Esophagus muscularis mucosa (tissue), 4 donors: ENCODE results near the gene TRPM3. TPM values are rescaled to one million over a fixed set of nuclear protein-coding genes. Genes with fewer than 3 reads are reported as not detected.

Experiments
- DNase-seq: peaks from one replicate; pipeline ENCODE4 v3.0.0-alpha.2; 2017; ENCODE audit errors: extremely low spot score
- H3K27ac ChIP-seq, 4 donors: fragments of 200-600 bp; sonication (generic); replicated peaks in 1 of 4; 1 replicate in 3 of 4; 2 replicates in 1 of 4; pipeline ENCODE4 v1.5.1; 2016 to 2019; ENCODE audit warnings: mild to moderate bottlenecking in 1 of 4
- H3K27me3 ChIP-seq, 4 donors: fragments of 200-600 bp; sonication (generic); one replicate each; pipeline versions ENCODE4 v1.5.1 to v1.6.0; 2016 to 2019
- H3K36me3 ChIP-seq, 4 donors: fragments of 200-600 bp; sonication (generic); one replicate each; pipeline ENCODE4 v1.5.1; 2016 to 2019
- H3K4me1 ChIP-seq, 4 donors: fragments of 200-600 bp; sonication (generic); one replicate each; pipeline ENCODE4 v1.5.1; 2016 to 2019
- H3K4me3 ChIP-seq, 4 donors: fragments of 200-600 bp; sonication (generic); 1 replicate in 2 of 4; 2 replicates in 2 of 4; pipeline ENCODE4 v1.5.1; 2016 to 2019; ENCODE audit warnings: mild to moderate bottlenecking in 4 of 4, moderate library complexity in 1 of 4
- H3K9me3 ChIP-seq, 4 donors: fragments of 200-600 bp; sonication (generic); 1 replicate in 3 of 4; 2 replicates in 1 of 4; pipeline ENCODE4 v1.5.1; 2016 to 2019
- CTCF ChIP-seq, 3 experiments: fragments of 200-600 bp in 2 of 3; fragments of 450-650 bp in 1 of 3; sonication (generic) in 2 of 3; IDR thresholded peaks; one replicate each; pipeline ENCODE4 v1.5.1; 2017 to 2019; ENCODE audit warnings: antibody characterized with exemption in 3 of 3, mild to moderate bottlenecking in 2 of 3, moderate library complexity in 1 of 3
- EP300 ChIP-seq: sonication (generic); formaldehyde crosslinking; IDR thresholded peaks from one replicate; pipeline ENCODE4 v1.6.1; 2017; ENCODE audit warnings: antibody characterized with exemption
- POLR2A ChIP-seq: fragments of 450-650 bp; IDR thresholded peaks from one replicate; pipeline ENCODE4 v1.6.1; 2017; ENCODE audit warnings: antibody characterized with exemption, moderate library complexity, mild to moderate bottlenecking, low read depth
- POLR2AphosphoS5 ChIP-seq, 2 donors: sonication (generic); formaldehyde crosslinking; IDR thresholded peaks; one replicate each; pipeline ENCODE4 v1.6.1; 2017; ENCODE audit warnings: antibody characterized with exemption in 2 of 2
- WGBS: methylation state at CpG from one replicate; pipeline ENCODE4 v1.1.5; 2018; 5-methylcytosine and 5-hydroxymethylcytosine counted together
- intact Hi-C: fragments of 100-400 bp; cut with DNase I; formaldehyde crosslinking; loops from one replicate; pipeline ENCODE4 v1.15.1; 2023
- total RNA-seq, 4 donors: library from RNA; depleted of rRNA; stranded (reverse); fragments of >200 nt; gene quantifications; one replicate each; pipeline versions ENCODE4 v1.1.0 to v1.2.1, GENCODE V29; 2016

Gene TRPM3
- total RNA-seq, 4 donors from 2014 or later, result 0.13 to 0.17 TPM; not detected in 2

DNA sequence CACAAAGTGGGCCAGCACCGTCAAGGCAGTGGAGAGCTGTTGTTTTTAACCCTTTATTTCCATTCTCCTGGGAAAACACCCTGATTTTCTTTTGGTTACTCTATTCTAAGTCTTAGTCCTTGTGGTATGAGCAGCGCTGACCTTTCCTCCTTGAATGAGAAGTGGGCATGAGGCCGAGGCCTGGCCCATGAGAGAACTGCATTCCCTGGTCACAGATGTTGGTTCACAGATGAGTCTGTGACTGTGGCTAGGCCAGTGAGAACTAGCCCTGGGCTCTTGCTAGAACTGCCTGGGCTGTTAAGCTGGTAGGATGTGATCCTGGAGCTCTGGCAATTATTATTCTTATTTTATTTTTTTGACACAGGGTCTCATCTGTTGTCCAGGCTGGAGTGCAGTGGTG, 635.3 kb downstream of the TRPM3 start:
- Histone ChIP-seq H3K4me1 (peaks cover 62 to 82% (median 76%) of the 10 kb centered on the region in 4 donors), H3K36me3 (no peaks in the 10 kb centered on the region), H3K27me3 (no peaks in the 10 kb centered on the region), H3K27ac (peak overlapping the region; percentile 63 to 97 (median 96)), H3K9me3 (no peaks in the 10 kb centered on the region), H3K4me3 (no peak overlapping the region)
- 82% methylated on average over 3 of the region's 3 CpGs for WGBS
- intact Hi-C loops, result no loop called here
- DNase-seq, result no peak
- TF ChIP-seq POLR2A (no peak), POLR2AphosphoS5 (IDR thresholded peaks at IDR 0.05) (no peak), EP300 (no peak), CTCF (IDR thresholded peaks at IDR 0.05) (no peak)

DNA sequence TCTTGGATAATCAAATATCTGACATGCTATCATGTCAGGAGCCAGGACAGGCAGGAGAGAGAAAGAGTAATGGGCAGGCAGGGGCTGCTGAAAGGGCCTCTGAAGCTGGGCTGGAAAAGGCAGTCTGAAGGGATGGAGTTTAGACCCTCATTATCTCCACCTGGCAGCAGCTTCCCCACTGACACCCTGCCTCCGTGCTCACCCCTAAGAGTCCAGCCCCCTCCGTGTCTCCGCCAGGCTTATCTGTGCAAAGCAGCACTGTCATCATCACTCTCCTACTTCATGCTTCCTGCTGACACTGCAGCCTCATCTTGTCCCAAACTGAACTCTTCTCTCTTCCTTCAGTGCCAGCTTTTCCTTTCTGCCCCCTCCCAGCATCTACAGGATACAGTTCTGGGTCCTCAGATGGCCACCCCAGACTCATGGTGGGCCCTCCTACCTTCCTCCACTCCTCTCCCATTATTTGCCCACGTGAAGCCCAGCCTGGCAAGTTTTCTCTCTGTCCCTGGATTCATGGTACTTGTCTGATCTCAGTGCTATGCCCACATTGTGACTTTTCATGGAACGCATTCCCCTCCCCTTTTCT, 636.1 kb downstream of the TRPM3 start:
- no peaks in the 10 kb centered on the region for H3K27me3 ChIP-seq
- 72% methylated on average over 5 of the region's 5 CpGs for WGBS
- peak overlapping the region; percentile 63 to 97 (median 96) for H3K27ac ChIP-seq
- no peak overlapping the region for H3K4me3 ChIP-seq
- peaks cover 66 to 87% (median 82%) of the 10 kb centered on the region in 4 donors for H3K4me1 ChIP-seq
- no peaks in the 10 kb centered on the region for H3K9me3 ChIP-seq
- intact Hi-C loops, result no loop called here
- no peak for DNase-seq
- TF ChIP-seq CTCF (IDR thresholded peaks at IDR 0.05), result no peak
- no peak for TF ChIP-seq POLR2AphosphoS5 (IDR thresholded peaks at IDR 0.05)
- TF ChIP-seq EP300, result no peak
- no peak for TF ChIP-seq POLR2A
- H3K36me3 ChIP-seq, result no peaks in the 10 kb centered on the region

DNA sequence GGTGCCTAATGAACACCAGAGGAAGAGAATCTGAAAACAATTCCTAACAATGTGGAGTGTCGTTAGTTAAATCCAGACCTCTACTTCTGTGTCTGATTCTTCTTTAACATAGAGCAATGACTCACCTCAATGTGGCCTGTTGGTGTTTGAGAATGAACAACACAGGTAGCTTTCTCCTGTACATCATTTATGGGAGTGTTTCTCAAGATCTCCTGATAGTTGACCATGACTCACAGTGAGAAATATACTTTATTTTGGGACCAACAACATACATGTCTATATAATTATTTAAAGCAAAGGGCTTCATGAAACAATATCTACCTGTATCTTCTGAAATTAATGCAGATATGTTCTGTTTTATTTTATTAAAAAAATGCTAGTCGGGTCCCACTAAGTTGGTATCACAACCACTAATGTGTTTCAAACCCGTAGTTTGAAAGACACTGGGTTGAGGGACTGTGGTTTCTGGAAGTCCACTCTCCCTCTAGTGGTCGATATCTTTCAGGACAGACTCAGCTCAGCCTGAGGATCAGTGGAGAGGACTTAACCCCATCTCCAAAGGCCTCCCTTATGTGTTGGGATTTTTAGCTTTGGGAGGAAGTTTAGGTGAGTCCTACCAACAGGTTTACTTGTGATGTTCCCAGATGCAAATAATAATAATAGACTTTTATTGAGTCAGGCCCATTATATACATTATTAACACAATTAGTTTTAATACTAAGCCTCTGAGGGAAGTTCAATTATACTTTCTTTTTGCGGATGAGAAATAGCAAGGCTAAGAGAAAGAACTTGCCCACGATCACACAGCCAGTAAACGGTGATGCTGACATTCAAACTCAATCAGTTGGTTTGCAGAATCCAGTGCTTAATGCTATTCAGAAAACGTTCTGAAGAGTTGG, 636.9 kb downstream of the TRPM3 start:
- 62% methylated on average over 8 of the region's 8 CpGs for WGBS
- no peak for DNase-seq
- peak in 1 of 2 donors; percentile 70 for TF ChIP-seq POLR2AphosphoS5 (IDR thresholded peaks at IDR 0.05)
- TF ChIP-seq CTCF (IDR thresholded peaks at IDR 0.05), result peak; percentile 73 to 80 (median 74)
- no peak for TF ChIP-seq EP300
- no peak for TF ChIP-seq POLR2A
- Histone ChIP-seq H3K4me1 (peaks cover 75 to 96% (median 89%) of the 10 kb centered on the region in 4 donors), H3K27ac (peak overlapping the region; percentile 63 to 97 (median 96)), H3K27me3 (no peaks in the 10 kb centered on the region), H3K36me3 (no peaks in the 10 kb centered on the region), H3K4me3 (no peak overlapping the region), H3K9me3 (no peaks in the 10 kb centered on the region)
- intact Hi-C loops, result no loop called here

GRCh38 chr9:70481471-70481870, 640.0 kb downstream of the TRPM3 start:
- no peak for DNase-seq
- H3K27ac ChIP-seq, result peak overlapping the region; percentile 85 to 97 (median 96)
- intact Hi-C loops, result loop anchor here (2.0 kb wide), 1 partner anchor 119 kb away; no protein-coding TSS in a partner anchor
- peaks cover 86 to 100% (median 97%) of the 10 kb centered on the region in 4 donors for H3K4me1 ChIP-seq
- WGBS, result 100% methylated on average over 1 of the region's 1 CpG
- H3K27me3 ChIP-seq, result no peaks in the 10 kb centered on the region
- TF ChIP-seq POLR2A, result no peak
- no peak for TF ChIP-seq POLR2AphosphoS5 (IDR thresholded peaks at IDR 0.05)
- no peak for TF ChIP-seq EP300
- TF ChIP-seq CTCF (IDR thresholded peaks at IDR 0.05), result no peak
- H3K9me3 ChIP-seq, result no peaks in the 10 kb centered on the region
- no peak overlapping the region for H3K4me3 ChIP-seq
- no peaks in the 10 kb centered on the region for H3K36me3 ChIP-seq
